ENCODE data around the gene CLTRN.

DNA sequence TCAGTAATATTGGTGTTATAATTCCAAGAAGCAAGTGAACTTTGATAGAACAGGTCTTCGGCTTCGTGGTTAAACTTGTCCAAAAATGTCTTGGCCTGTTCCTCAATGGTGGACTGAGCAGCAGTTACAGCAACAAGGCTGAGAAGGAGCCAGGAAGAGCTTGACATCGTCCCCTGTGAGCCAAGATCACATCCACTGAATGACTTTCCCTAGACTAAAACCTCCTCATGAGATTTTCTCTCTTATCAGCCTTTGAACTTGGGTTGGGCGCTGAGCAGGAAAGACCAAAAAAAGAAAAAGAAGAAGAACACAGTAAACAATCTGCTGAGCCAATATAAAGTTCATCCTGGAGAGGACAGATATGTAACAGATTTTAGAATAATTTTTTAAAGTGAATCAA, 63.9 kb downstream of the CLTRN start, which contains the start of gene ACE2:
- TF ChIP-seq CTCF (IDR thresholded peaks at IDR 0.05) (no peak), POLR2A (IDR thresholded peaks at IDR 0.05) (no peak)
